Measurements from ENCODE around the gene LPCAT4. TPM values are rescaled to one million over a fixed set of nuclear protein-coding genes. Genes with fewer than 3 reads are reported as not detected.

Gene LPCAT4
- total and polyA plus RNA-seq, 9 donors, result 8.9 to 44.3 (median 33.8) TPM

DNA sequence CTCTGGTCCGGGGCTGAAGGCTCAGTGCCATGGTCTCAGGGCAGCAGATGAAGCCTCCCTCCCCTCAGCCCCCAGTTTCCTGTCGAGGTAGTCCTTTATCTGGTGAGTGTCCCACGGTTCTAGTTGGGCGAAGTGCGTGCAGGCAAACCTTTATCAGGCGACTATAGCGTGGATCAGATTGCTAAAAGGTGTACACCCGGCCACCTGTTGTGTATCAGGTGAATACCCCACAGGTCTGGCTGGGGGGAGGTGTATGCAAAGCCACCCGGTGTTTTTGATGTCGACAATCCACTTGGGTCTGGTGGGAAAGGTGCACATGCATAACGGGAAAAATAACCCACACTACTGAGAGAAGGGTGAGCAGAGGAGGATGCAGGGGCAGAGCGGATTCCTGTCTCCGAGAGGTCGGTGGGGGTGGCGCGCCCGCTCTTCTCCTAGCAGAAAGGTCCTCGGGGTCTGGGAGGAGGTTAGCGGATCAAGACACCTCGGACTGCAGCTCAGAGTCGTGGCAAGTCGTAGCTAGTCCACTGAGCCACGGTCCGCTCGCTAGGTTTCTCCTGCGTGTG lies 29.9 kb downstream of the LPCAT4 start:
- Histone ChIP-seq H3K9me3 (no peaks in the 10 kb centered on the region), H3K27me3 (no peaks in the 10 kb centered on the region), H3K36me3 (no peaks in the 10 kb centered on the region), H3K4me3 (peak overlapping the region; percentile 66), H3K4me1 (ENCODE audit: insufficient read depth) (peaks cover 7% of the 10 kb centered on the region), H3K27ac (peak overlapping the region; percentile 60 to 63)
- no peak for TF ChIP-seq CTCF (IDR thresholded peaks at IDR 0.05)
- no peak for TF ChIP-seq POLR2A (IDR thresholded peaks at IDR 0.05)
- no peak for TF ChIP-seq EP300 (IDR thresholded peaks at IDR 0.05)
- intact Hi-C loops (cut with DNase I), result no loop called here
- 2 to 3% (median 3%) methylated on average over 26 of the region's 26 CpGs for WGBS, 3 donors
- peak in 1 of 5 donors; percentile 27 for DNase-seq

GRCh38 chr15:34336231-34336990 lies 30.6 kb downstream of the LPCAT4 start:
- Histone ChIP-seq H3K36me3 (no peaks in the 10 kb centered on the region), H3K27ac (no peak overlapping the region), H3K4me1 (ENCODE audit: insufficient read depth) (peaks cover 2% of the 10 kb centered on the region), H3K9me3 (no peaks in the 10 kb centered on the region), H3K4me3 (peak overlapping the region; percentile 66), H3K27me3 (no peaks in the 10 kb centered on the region)
- WGBS, 3 donors, result 84 to 91% (median 87%) methylated on average over 16 of the region's 16 CpGs
- intact Hi-C loops (cut with DNase I), result no loop called here
- DNase-seq, result no peak
- TF ChIP-seq EP300 (IDR thresholded peaks at IDR 0.05) (no peak), CTCF (IDR thresholded peaks at IDR 0.05) (no peak), POLR2A (IDR thresholded peaks at IDR 0.05) (no peak)

GRCh38 chr15:34335176-34336032 lies 31.6 kb downstream of the LPCAT4 start:
- DNase-seq, result no peak
- Histone ChIP-seq H3K4me1 (ENCODE audit: insufficient read depth) (peaks cover 2% of the 10 kb centered on the region), H3K4me3 (no peak overlapping the region), H3K27ac (no peak overlapping the region), H3K36me3 (no peaks in the 10 kb centered on the region), H3K27me3 (no peaks in the 10 kb centered on the region), H3K9me3 (no peaks in the 10 kb centered on the region)
- TF ChIP-seq CTCF (IDR thresholded peaks at IDR 0.05), result no peak
- no peak for TF ChIP-seq EP300 (IDR thresholded peaks at IDR 0.05)
- no peak for TF ChIP-seq POLR2A (IDR thresholded peaks at IDR 0.05)
- 87 to 89% (median 89%) methylated on average over 3 of the region's 3 CpGs for WGBS, 3 donors
- intact Hi-C loops (cut with DNase I), result no loop called here

GRCh38 chr15:34334672-34335071 lies 32.3 kb downstream of the LPCAT4 start:
- TF ChIP-seq POLR2A (IDR thresholded peaks at IDR 0.05) (no peak), CTCF (IDR thresholded peaks at IDR 0.05) (no peak), EP300 (IDR thresholded peaks at IDR 0.05) (no peak)
- Histone ChIP-seq H3K4me3 (no peak overlapping the region), H3K27ac (no peak overlapping the region), H3K27me3 (no peaks in the 10 kb centered on the region), H3K4me1 (ENCODE audit: insufficient read depth) (peaks cover 2% of the 10 kb centered on the region), H3K36me3 (no peaks in the 10 kb centered on the region), H3K9me3 (no peaks in the 10 kb centered on the region)
- DNase-seq, result no peak
- intact Hi-C loops (cut with DNase I), result no loop called here
- WGBS, 3 donors, result 88 to 94% (median 88%) methylated on average over 4 of the region's 4 CpGs

All from ovary (tissue), 9 donors.